Upper lobe of left lung (tissue), 6 donors: ENCODE results near the gene ARFGEF3. TPM values are rescaled to one million over a fixed set of nuclear protein-coding genes. Genes with fewer than 3 reads are reported as not detected.

Experiments
- ATAC-seq, 2 donors: fragments of 200-7000 bp; cut with Tn5 transposase; one replicate each; pipeline ENCODE4 v1.9.1; 2022; ENCODE audit warnings: mild to moderate bottlenecking in 2 of 2, moderate library complexity in 2 of 2; ENCODE audit not compliant: low FRiP score in 2 of 2
- DNase-seq, 2 donors: peaks; one replicate each; pipeline ENCODE4 v3.0.0-alpha.2; 2019 to 2020
- H3K27ac ChIP-seq, 4 donors: fragments of 200-600 bp; sonication (generic); one replicate each; pipeline ENCODE4 v1.5.1; 2016 to 2019
- H3K27me3 ChIP-seq, 4 donors: fragments of 200-600 bp; sonication (generic); one replicate each; pipeline ENCODE4 v1.5.1; 2017 to 2019
- H3K36me3 ChIP-seq, 4 donors: fragments of 200-600 bp; sonication (generic); one replicate each; pipeline ENCODE4 v1.5.1; 2016 to 2019
- H3K4me1 ChIP-seq, 4 donors: fragments of 200-600 bp; sonication (generic); one replicate each; pipeline ENCODE4 v1.5.1; 2018 to 2019
- H3K4me3 ChIP-seq, 4 donors: fragments of 200-600 bp; sonication (generic); one replicate each; pipeline ENCODE4 v1.5.1; 2017 to 2019; ENCODE audit warnings: mild to moderate bottlenecking in 2 of 4, moderate library complexity in 1 of 4
- H3K9me3 ChIP-seq, 4 donors: fragments of 200-600 bp; sonication (generic); one replicate each; pipeline ENCODE4 v1.5.1; 2018 to 2019
- CTCF ChIP-seq, 6 experiments: fragments of 450-650 bp in 4 of 6; fragments of 200-600 bp in 2 of 6; sonication (generic) in 2 of 6; IDR thresholded peaks; one replicate each; pipeline ENCODE4 v1.5.1; 2016 to 2019; ENCODE audit warnings: antibody characterized with exemption in 6 of 6
- EP300 ChIP-seq, 4 donors: sonication (generic); formaldehyde crosslinking; IDR thresholded peaks; one replicate each; pipeline ENCODE4 v1.5.1; 2017; ENCODE audit warnings: antibody characterized with exemption in 4 of 4, control low read depth in 2 of 4
- POLR2A ChIP-seq, 4 donors: fragments of 450-650 bp; IDR thresholded peaks; one replicate each; pipeline ENCODE4 v1.5.1; 2016 to 2017; ENCODE audit warnings: antibody characterized with exemption in 4 of 4, mild to moderate bottlenecking in 2 of 4
- POLR2AphosphoS5 ChIP-seq, 2 donors: sonication (generic); formaldehyde crosslinking; IDR thresholded peaks; one replicate each; pipeline ENCODE4 v1.5.1; 2017; ENCODE audit warnings: antibody characterized with exemption in 2 of 2
- WGBS, 2 donors: methylation state at CpG; one replicate each; pipeline ENCODE4 v1.1.5; 2017 to 2018; 5-methylcytosine and 5-hydroxymethylcytosine counted together
- total RNA-seq, 6 donors: library from RNA; depleted of rRNA in 4 of 6; stranded (reverse); fragments of >200 nt in 4 of 6; gene quantifications; one replicate each; pipeline versions ENCODE4 v1.1.0 to v1.2.1, GENCODE V29; 2016 to 2021
- donor health status: DM: no; HTN: no; CAD: no; lungs with moderate emphysema.
- donor health status: DM: no; HTN: yes; CAD: no; lungs with severe emphysema.

Gene ARFGEF3
- total RNA-seq, 6 donors from 2014 or later: 19.8 to 53.6 (median 30.5) TPM

GRCh38 chr6:138219901-138220300, 58.2 kb downstream of the ARFGEF3 start:
- Histone ChIP-seq H3K4me1 (peaks cover 0 to 4% (median 0%) of the 10 kb centered on the region in 4 donors), H3K27ac (no peak overlapping the region), H3K36me3 (no peaks in the 10 kb centered on the region), H3K4me3 (no peak overlapping the region), H3K27me3 (no peaks in the 10 kb centered on the region), H3K9me3 (no peaks in the 10 kb centered on the region)
- WGBS, 2 donors: 94 to 95% methylated on average over 4 of the region's 4 CpGs
- no peak for TF ChIP-seq EP300 (IDR thresholded peaks at IDR 0.05)
- no peak for TF ChIP-seq POLR2A (IDR thresholded peaks at IDR 0.05)
- TF ChIP-seq POLR2AphosphoS5 (IDR thresholded peaks at IDR 0.05): no peak
- no peak for TF ChIP-seq CTCF (IDR thresholded peaks at IDR 0.05)
- no peak for DNase-seq
- ATAC-seq: no peak

GRCh38 chr6:138222901-138223546, 61.3 kb downstream of the ARFGEF3 start:
- H3K27ac ChIP-seq: peak overlapping the region in 2 of 4 donors; percentile 0 to 46
- WGBS, 2 donors: 48 to 63% methylated on average over 4 of the region's 4 CpGs

GRCh38 chr6:138225953-138226352, 64.2 kb downstream of the ARFGEF3 start:
- DNase-seq (no peak), ATAC-seq (no peak)
- WGBS, 2 donors: 84 to 85% methylated on average over 4 of the region's 4 CpGs
- Histone ChIP-seq H3K4me1 (peaks cover 0 to 17% (median 5%) of the 10 kb centered on the region in 4 donors), H3K36me3 (no peaks in the 10 kb centered on the region), H3K4me3 (no peak overlapping the region), H3K27ac (peak overlapping the region in 1 of 4 donors; percentile 4), H3K27me3 (no peaks in the 10 kb centered on the region), H3K9me3 (no peaks in the 10 kb centered on the region)
- no peak for TF ChIP-seq POLR2AphosphoS5 (IDR thresholded peaks at IDR 0.05)
- no peak for TF ChIP-seq POLR2A (IDR thresholded peaks at IDR 0.05)
- TF ChIP-seq EP300 (IDR thresholded peaks at IDR 0.05): no peak
- no peak for TF ChIP-seq CTCF (IDR thresholded peaks at IDR 0.05)

More at GRCh38 chr6:138222901-138223546, 61.3 kb downstream of the ARFGEF3 start:
- no peak overlapping the region for H3K4me3 ChIP-seq
- no peaks in the 10 kb centered on the region for H3K36me3 ChIP-seq
- no peak for TF ChIP-seq POLR2AphosphoS5 (IDR thresholded peaks at IDR 0.05)
- no peak for TF ChIP-seq POLR2A (IDR thresholded peaks at IDR 0.05)
- TF ChIP-seq EP300 (IDR thresholded peaks at IDR 0.05): no peak
- TF ChIP-seq CTCF (IDR thresholded peaks at IDR 0.05): no peak
- peaks cover 0 to 9% (median 2%) of the 10 kb centered on the region in 4 donors for H3K4me1 ChIP-seq
- ATAC-seq (no peak), DNase-seq (no peak)
- H3K27me3 ChIP-seq: no peaks in the 10 kb centered on the region
- H3K9me3 ChIP-seq: no peaks in the 10 kb centered on the region

- TF ChIP-seq EP300 (IDR thresholded peaks at IDR 0.05) (no peak), POLR2AphosphoS5 (IDR thresholded peaks at IDR 0.05) (no peak), CTCF (IDR thresholded peaks at IDR 0.05) (no peak), POLR2A (IDR thresholded peaks at IDR 0.05) (no peak)
- H3K4me1 ChIP-seq: peaks cover 0 to 26% (median 8%) of the 10 kb centered on the region in 4 donors
- DNase-seq: no peak
- no peaks in the 10 kb centered on the region for H3K36me3 ChIP-seq
- ATAC-seq: no peak
- no peaks in the 10 kb centered on the region for H3K9me3 ChIP-seq
- WGBS, 2 donors: 86 to 88% methylated on average over 4 of the region's 4 CpGs
- no peaks in the 10 kb centered on the region for H3K27me3 ChIP-seq
- H3K27ac ChIP-seq: peak overlapping the region in 3 of 4 donors; percentile 18 to 53 (median 45)
- no peak overlapping the region for H3K4me3 ChIP-seq
Observed at GRCh38 chr6:138226700-138227315, 65.1 kb downstream of the ARFGEF3 start.
